Natural killer cell (primary cell): ENCODE measurements around the gene MRPL2. TPM values are rescaled to one million over a fixed set of nuclear protein-coding genes. Genes with fewer than 3 reads are reported as not detected.

ENCODE experiments used
- ATAC-seq, 3 donors: fragments of 150-1000 bp in 2 of 3; fragments of 200-7000 bp in 1 of 3; cut with Tn5 transposase; 1 replicate in 1 of 3; 2 replicates in 2 of 3; pipeline ENCODE4 v1.10.0; 2021; ENCODE audit warnings: mild to moderate bottlenecking in 2 of 3, moderate library complexity in 2 of 3
- DNase-seq, 2 donors: peaks; one replicate each; pipeline versions ENCODE4 v3.0.0 to v3.0.0-alpha.2; 2013 to 2021; ENCODE audit warnings: mixed read lengths in 1 of 2
- H3K27ac ChIP-seq: one replicate; pipeline ENCODE4 v1.5.1; 2013; ENCODE audit warnings: mild to moderate bottlenecking, low read length
- H3K27me3 ChIP-seq: one replicate; pipeline ENCODE4 v1.6.1; 2013; ENCODE audit warnings: low read length; ENCODE audit not compliant: control insufficient read depth, insufficient read depth
- H3K36me3 ChIP-seq: one replicate; pipeline ENCODE4 v1.6.1; 2013; ENCODE audit warnings: low read length; ENCODE audit not compliant: control insufficient read depth, insufficient read depth
- H3K4me1 ChIP-seq: one replicate; pipeline ENCODE4 v1.6.1; 2013; ENCODE audit warnings: low read length; ENCODE audit not compliant: control insufficient read depth, insufficient read depth
- H3K4me3 ChIP-seq: one replicate; pipeline ENCODE4 v1.5.1; 2013; ENCODE audit warnings: low read length
- H3K9me3 ChIP-seq: one replicate; pipeline ENCODE4 v1.6.1; 2013; ENCODE audit warnings: low read length; ENCODE audit not compliant: control insufficient read depth, insufficient read depth
- H3K27ac Mint-ChIP-seq, 2 donors: one replicate each; pipeline ENCODE4 v1.8.0; 2022; ENCODE audit warnings: mild to moderate bottlenecking in 2 of 2, mixed read lengths in 2 of 2, moderate library complexity in 1 of 2
- H3K27me3 Mint-ChIP-seq, 2 donors: one replicate each; pipeline ENCODE4 v1.8.0; 2022; ENCODE audit warnings: low read depth in 2 of 2, mixed read lengths in 2 of 2
- H3K36me3 Mint-ChIP-seq: one replicate; pipeline ENCODE4 v1.8.0; 2022; ENCODE audit warnings: mixed read lengths
- H3K4me1 Mint-ChIP-seq, 2 donors: one replicate each; pipeline ENCODE4 v1.8.0; 2022; ENCODE audit warnings: mixed read lengths in 2 of 2
- H3K4me3 Mint-ChIP-seq: one replicate; pipeline ENCODE4 v1.8.0; 2022; ENCODE audit warnings: mild to moderate bottlenecking, moderate library complexity, mixed read lengths
- H3K9me3 Mint-ChIP-seq, 2 donors: one replicate each; pipeline ENCODE4 v1.8.0; 2022; ENCODE audit warnings: mixed read lengths in 2 of 2
- WGBS: methylation state at CpG from one replicate; pipeline ENCODE4 v1.1.7; 2013; ENCODE audit warnings: missing lambda C conversion rate; ENCODE audit not compliant: insufficient coverage; 5-methylcytosine and 5-hydroxymethylcytosine counted together
- intact Hi-C: fragments of 100-400 bp; cut with micrococcal nuclease; formaldehyde crosslinking; loops from one replicate; pipeline ENCODE4 v1.14.2; 2022
- total RNA-seq, 4 donors: library from RNA; stranded (reverse); fragments of 120-200 nt in 1 of 4; gene quantifications; one replicate each; pipeline versions ENCODE4 v1.2.3 to v1.2.4, GENCODE V29; 2013 to 2022
- TF ChIP-seq, protein P1 (sequence below): fragments of 200-600 bp; IDR thresholded peaks from one replicate; pipeline ENCODE4 v1.8.0; 2022; ENCODE audit warnings: antibody characterized with exemption

Gene MRPL2
- total RNA-seq, 3 donors from 2014 or later (not counting 1 experiment from before 2014, with no cell fraction given), result 33.4 to 38.4 (median 33.9) TPM

DNA sequence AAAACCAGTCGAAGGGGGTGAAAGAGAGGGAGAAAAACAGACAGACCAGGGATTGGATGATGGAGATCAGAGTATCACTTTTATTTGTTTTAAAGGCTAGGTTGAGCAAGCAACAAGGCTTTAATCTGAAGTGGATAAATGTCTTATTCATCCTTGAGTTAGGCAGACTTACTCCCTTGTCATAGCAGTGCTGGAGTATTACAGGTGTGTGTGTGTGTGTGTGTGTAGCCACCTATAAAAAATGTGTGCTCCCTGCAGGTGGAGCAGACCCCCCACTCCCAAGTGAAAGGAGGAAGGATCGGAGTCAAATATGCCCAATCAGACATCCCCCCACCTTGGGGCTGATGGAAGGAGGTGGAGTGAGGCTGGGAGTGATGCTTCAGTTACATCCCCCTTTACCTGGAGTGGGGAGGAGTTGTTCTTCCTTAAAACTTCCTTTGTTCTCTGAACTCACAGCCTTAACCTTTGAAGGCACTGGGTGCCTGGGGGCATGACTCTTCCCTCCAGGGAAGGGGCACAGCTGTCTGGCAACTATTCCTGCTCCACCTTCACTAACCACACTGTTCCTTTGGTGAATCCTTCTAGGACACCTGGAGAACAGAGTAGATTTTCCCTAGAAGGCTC, 44.1 kb upstream of the MRPL2 start:
- Histone ChIP-seq H3K4me3 (no peak overlapping the region), H3K4me1 (no peaks in the 10 kb centered on the region), H3K36me3 (no peaks in the 10 kb centered on the region), H3K27me3 (no peaks in the 10 kb centered on the region), H3K27ac (no peak overlapping the region), H3K9me3 (no peaks in the 10 kb centered on the region)
- WGBS, result 100% methylated on average over 1 of the region's 2 CpGs
- DNase-seq, result no peak
- no peak for ATAC-seq
- Mint-ChIP-seq H3K36me3 (no peaks in the 10 kb centered on the region), H3K9me3 (no peaks in the 10 kb centered on the region), H3K4me3 (no peak overlapping the region), H3K27ac (no peak overlapping the region), H3K27me3 (no peaks in the 10 kb centered on the region), H3K4me1 (no peaks in the 10 kb centered on the region)
- TF ChIP-seq, protein P1, sequence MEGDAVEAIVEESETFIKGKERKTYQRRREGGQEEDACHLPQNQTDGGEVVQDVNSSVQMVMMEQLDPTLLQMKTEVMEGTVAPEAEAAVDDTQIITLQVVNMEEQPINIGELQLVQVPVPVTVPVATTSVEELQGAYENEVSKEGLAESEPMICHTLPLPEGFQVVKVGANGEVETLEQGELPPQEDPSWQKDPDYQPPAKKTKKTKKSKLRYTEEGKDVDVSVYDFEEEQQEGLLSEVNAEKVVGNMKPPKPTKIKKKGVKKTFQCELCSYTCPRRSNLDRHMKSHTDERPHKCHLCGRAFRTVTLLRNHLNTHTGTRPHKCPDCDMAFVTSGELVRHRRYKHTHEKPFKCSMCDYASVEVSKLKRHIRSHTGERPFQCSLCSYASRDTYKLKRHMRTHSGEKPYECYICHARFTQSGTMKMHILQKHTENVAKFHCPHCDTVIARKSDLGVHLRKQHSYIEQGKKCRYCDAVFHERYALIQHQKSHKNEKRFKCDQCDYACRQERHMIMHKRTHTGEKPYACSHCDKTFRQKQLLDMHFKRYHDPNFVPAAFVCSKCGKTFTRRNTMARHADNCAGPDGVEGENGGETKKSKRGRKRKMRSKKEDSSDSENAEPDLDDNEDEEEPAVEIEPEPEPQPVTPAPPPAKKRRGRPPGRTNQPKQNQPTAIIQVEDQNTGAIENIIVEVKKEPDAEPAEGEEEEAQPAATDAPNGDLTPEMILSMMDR, result no peak
- intact Hi-C loops, result no loop called here

DNA sequence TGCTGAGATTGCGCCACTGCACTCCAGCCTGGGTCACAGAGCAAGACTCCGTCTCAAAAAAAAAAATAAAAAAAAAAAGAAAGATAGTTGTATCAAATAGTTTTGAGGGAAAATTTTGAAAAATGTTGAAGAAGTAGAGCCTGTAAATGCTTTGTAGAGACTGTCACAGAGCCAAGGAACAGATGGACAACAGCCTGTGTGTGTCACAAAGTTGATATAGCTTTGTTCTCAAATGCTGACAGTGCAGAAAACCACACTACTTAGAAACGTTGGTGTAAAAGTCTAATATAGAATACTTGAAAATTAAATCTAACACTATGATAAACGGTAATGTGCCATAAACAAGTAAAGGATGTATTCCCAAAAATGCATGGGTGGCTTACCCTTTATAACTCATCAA, 42.3 kb upstream of the MRPL2 start:
- intact Hi-C loops, result no loop called here
- no peaks in the 10 kb centered on the region for H3K27me3 Mint-ChIP-seq
- DNase-seq (no peak), ATAC-seq (no peak)
- no peak overlapping the region for H3K4me3 Mint-ChIP-seq
- H3K9me3 Mint-ChIP-seq, result no peaks in the 10 kb centered on the region
- no peaks in the 10 kb centered on the region for H3K36me3 ChIP-seq
- no peaks in the 10 kb centered on the region for H3K4me1 ChIP-seq
- TF ChIP-seq, protein P1, result no peak
- H3K27ac ChIP-seq, result no peak overlapping the region
- 94% methylated on average over 3 of the region's 4 CpGs for WGBS
- no peaks in the 10 kb centered on the region for H3K4me1 Mint-ChIP-seq
- no peaks in the 10 kb centered on the region for H3K9me3 ChIP-seq
- H3K36me3 Mint-ChIP-seq, result no peaks in the 10 kb centered on the region
- no peak overlapping the region for H3K4me3 ChIP-seq
- no peak overlapping the region for H3K27ac Mint-ChIP-seq
- H3K27me3 ChIP-seq, result no peaks in the 10 kb centered on the region

DNA sequence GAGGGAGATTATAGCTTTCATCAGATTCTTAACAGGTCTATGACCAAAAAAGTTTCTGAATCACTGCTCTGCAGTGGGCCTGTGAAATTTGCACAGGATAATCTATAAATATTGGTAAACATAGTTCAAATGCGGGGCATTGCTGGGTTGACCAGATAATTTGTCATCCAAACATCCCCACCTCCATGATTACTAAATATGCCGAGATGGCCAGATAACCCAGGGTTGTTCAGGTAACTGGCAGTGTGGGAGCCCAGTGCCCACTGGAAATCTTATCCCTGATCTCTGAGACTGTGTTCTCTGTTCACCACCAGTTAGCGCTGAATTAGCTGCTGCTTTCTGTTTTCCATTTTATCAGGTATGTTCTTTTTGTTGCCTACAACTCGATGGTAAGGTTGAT, 38.3 kb upstream of the MRPL2 start:
- intact Hi-C loops, result no loop called here
- H3K4me3 Mint-ChIP-seq, result no peak overlapping the region
- H3K9me3 Mint-ChIP-seq, result no peaks in the 10 kb centered on the region
- no peak overlapping the region for H3K27ac ChIP-seq
- ATAC-seq (no peak), DNase-seq (no peak)
- H3K4me3 ChIP-seq, result no peak overlapping the region
- no peaks in the 10 kb centered on the region for H3K4me1 ChIP-seq
- no peak overlapping the region for H3K27ac Mint-ChIP-seq
- H3K9me3 ChIP-seq, result no peaks in the 10 kb centered on the region
- H3K27me3 ChIP-seq, result no peaks in the 10 kb centered on the region
- H3K36me3 ChIP-seq, result no peaks in the 10 kb centered on the region
- 89% methylated on average over 3 of the region's 4 CpGs for WGBS
- no peaks in the 10 kb centered on the region for H3K27me3 Mint-ChIP-seq
- TF ChIP-seq, protein P1, result no peak
- no peaks in the 10 kb centered on the region for H3K36me3 Mint-ChIP-seq
- peaks cover 0 to 8% of the 10 kb centered on the region in 2 donors for H3K4me1 Mint-ChIP-seq

DNA sequence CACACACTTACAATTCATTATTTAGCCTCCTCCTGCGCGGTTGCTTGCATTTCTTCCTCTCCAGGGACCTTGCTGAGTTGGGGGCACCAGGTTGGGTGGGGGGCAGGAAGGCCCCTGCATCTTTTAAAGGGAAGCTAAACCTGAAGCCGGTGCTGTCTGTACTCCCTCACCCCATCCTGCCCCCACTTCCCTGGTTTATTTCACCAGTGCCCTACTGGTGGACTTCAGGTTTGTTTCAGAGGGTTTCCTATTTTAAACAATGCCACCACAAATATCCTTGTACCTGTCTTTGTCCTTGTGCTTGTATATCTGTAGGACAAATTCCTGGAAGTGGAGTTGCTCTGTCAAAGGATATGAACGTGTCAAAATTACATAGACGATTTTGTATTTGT, 37.9 kb upstream of the MRPL2 start:
- Mint-ChIP-seq H3K4me1 (peaks cover 0 to 8% of the 10 kb centered on the region in 2 donors), H3K36me3 (no peaks in the 10 kb centered on the region), H3K27me3 (no peaks in the 10 kb centered on the region), H3K4me3 (no peak overlapping the region), H3K9me3 (no peaks in the 10 kb centered on the region), H3K27ac (no peak overlapping the region)
- no peaks in the 10 kb centered on the region for H3K9me3 ChIP-seq
- no peak overlapping the region for H3K27ac ChIP-seq
- no peak for DNase-seq
- TF ChIP-seq, protein P1, result no peak
- H3K4me3 ChIP-seq, result no peak overlapping the region
- intact Hi-C loops, result no loop called here
- WGBS, result 64% methylated on average over 3 of the region's 5 CpGs
- no peaks in the 10 kb centered on the region for H3K36me3 ChIP-seq
- ATAC-seq, result no peak
- no peaks in the 10 kb centered on the region for H3K4me1 ChIP-seq
- H3K27me3 ChIP-seq, result no peaks in the 10 kb centered on the region
